SK-N-MC (cell line): ENCODE data around the gene UBE3C.

ENCODE experiments used
- DNase-seq: peaks from one replicate; pipeline ENCODE4 v3.0.0-alpha.2; 2011; ENCODE audit warnings: low read depth, low spot score
- H3K27ac ChIP-seq: fragments of 200-600 bp; sonication (generic); 2 replicates; pipeline ENCODE4 v1.5.1; 2016; ENCODE audit warnings: mixed run types
- H3K36me3 ChIP-seq: fragments of 200-600 bp; sonication (generic); 2 replicates; pipeline ENCODE4 v1.6.1; 2017; ENCODE audit warnings: antibody characterized with exemption, low read length, mixed read lengths; ENCODE audit not compliant: insufficient read depth
- H3K4me3 ChIP-seq: fragments of 200-600 bp; sonication (generic); 2 replicates; pipeline ENCODE4 v1.5.1; 2016
- H3K9ac ChIP-seq: fragments of 200-600 bp; sonication (generic); 2 replicates; pipeline ENCODE4 v1.8.0; 2017; ENCODE audit warnings: mixed run types, mixed read lengths; ENCODE audit not compliant: insufficient read length
- H3K9me3 ChIP-seq: fragments of 200-600 bp; sonication (generic); 2 replicates; pipeline ENCODE4 v1.6.1; 2017; ENCODE audit warnings: low read depth, mild to moderate bottlenecking, antibody characterized with exemption, low read length, moderate library complexity, mixed read lengths
- EZH2 ChIP-seq: fragments of 200-600 bp; sonication (generic); IDR thresholded peaks from one replicate; pipeline ENCODE4 v1.6.1; 2017; ENCODE audit warnings: antibody characterized with exemption
- FOXP2 ChIP-seq: optimal IDR thresholded peaks from 2 replicates; pipeline ENCODE3; 2011; ENCODE audit warnings: mild to moderate bottlenecking, moderate library complexity; ENCODE audit not compliant: insufficient read depth; ENCODE audit errors: extremely low read length, control extremely low read depth
- POLR2AphosphoS5 ChIP-seq: IDR thresholded peaks from 2 replicates; pipeline ENCODE4 v1.6.1; 2012; ENCODE audit warnings: mild to moderate bottlenecking, low read depth, low read length, borderline replicate concordance

UBE3C gene

DNA sequence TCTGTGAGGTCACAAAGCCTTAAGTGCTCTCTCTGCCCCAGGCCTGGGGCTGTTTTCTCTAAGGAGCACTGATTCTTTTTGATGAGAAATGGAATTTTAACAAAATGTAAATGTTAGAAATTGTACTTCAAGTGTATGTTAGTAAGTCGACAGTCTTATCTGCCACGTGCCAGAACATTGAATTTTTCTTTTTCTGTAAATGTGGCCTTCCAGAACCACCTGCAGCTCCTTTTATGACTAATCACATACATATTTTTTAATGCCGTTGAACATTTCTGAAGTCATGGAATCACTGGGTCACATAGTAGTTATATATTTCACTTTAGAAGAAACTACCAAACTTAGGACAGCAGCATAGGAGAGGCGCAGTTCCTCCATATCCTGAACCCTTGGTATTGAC, 38.0 kb downstream of the UBE3C start:
- TF ChIP-seq EZH2 (no peak), POLR2AphosphoS5 (no peak), FOXP2 (no peak)
- H3K9me3 ChIP-seq, result no peaks in the 10 kb centered on the region
- no peak overlapping the region for H3K27ac ChIP-seq
- DNase-seq, result no peak
- H3K4me3 ChIP-seq, result no peak overlapping the region
- peaks cover 88% of the 10 kb centered on the region for H3K36me3 ChIP-seq
- no peak overlapping the region for H3K9ac ChIP-seq

DNA sequence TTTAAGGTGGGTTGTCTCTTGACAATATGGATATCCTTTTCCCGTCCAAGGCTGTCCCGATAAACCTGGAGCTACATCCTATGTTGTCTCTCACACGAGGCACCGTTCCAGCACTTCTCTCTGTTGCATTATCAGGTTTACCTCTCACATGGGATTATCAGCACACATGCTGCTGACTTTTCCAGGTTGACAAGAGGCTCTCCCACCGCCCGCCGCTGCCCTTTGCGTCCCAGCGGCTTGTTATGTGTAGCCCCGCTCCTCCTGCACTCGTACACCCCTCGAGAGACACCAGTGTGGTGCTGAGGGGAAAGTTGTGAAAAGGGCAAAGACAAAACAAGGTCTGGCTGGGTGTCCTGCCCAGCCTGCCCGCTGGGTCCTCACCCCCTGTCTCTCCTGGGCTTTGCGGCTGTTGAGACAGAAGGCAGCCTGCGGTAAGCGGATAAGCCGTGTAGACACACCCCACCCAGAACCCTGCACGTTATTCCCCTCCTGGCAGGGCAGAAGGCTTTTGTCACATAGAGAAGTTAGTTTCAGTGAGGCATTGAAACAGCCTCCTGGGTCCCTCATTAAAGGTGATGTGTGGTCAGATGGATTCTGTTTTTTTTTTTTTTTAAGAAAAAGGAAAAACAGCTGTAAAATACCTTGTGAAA, 38.7 kb downstream of the UBE3C start:
- Histone ChIP-seq H3K36me3 (peaks cover 91% of the 10 kb centered on the region), H3K4me3 (no peak overlapping the region), H3K9me3 (no peaks in the 10 kb centered on the region), H3K9ac (no peak overlapping the region), H3K27ac (no peak overlapping the region)
- no peak for DNase-seq
- no peak for TF ChIP-seq EZH2
- no peak for TF ChIP-seq FOXP2
- TF ChIP-seq POLR2AphosphoS5, result no peak

DNA sequence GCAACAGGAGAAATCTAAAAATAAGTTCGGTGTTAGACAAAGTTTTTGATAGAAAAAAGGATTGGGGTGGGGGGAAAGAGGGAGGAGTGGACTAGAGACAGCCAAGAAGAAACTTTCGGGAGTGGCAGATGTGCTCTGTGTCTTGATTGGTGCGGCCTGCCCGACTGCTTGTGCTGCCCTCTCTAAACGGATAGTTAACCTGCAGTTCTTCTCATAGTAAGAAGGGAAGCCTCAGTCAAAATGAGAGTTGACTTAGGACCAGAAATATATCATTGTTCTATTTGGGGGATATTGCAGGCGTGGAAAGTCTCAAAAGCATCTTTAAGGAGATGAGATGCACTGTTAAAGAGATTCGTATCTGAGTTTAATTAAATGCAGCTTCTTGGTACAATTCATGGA, 39.3 kb downstream of the UBE3C start:
- Histone ChIP-seq H3K9me3 (no peaks in the 10 kb centered on the region), H3K9ac (no peak overlapping the region), H3K4me3 (no peak overlapping the region), H3K36me3 (peaks cover 91% of the 10 kb centered on the region), H3K27ac (no peak overlapping the region)
- no peak for DNase-seq
- TF ChIP-seq FOXP2, result no peak
- TF ChIP-seq EZH2, result no peak
- no peak for TF ChIP-seq POLR2AphosphoS5

DNA sequence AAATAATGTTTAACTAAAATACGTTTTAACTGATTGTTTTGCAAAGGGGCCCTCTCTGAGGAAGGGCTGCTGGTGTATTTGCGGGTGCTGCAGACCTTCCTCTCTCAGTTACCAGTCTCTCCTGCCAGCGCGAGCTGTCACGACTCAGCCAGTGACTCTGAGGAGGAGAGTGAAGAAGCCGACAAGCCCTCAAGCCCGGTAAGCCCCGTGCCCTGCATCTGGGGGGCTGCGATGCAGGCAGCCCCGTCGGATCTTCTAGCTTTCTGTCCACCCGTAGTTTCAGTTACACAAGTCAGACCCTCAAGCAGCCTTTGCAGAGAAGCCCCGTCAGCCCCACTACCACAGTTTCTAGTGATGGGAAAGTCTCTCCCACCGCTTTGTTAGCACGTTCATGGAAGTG, 45.1 kb downstream of the UBE3C start:
- no peaks in the 10 kb centered on the region for H3K9me3 ChIP-seq
- no peak overlapping the region for H3K9ac ChIP-seq
- DNase-seq, result no peak
- no peak overlapping the region for H3K4me3 ChIP-seq
- no peak for TF ChIP-seq EZH2
- no peak for TF ChIP-seq POLR2AphosphoS5
- TF ChIP-seq FOXP2, result no peak
- H3K27ac ChIP-seq, result no peak overlapping the region
- peaks cover 91% of the 10 kb centered on the region for H3K36me3 ChIP-seq

DNA sequence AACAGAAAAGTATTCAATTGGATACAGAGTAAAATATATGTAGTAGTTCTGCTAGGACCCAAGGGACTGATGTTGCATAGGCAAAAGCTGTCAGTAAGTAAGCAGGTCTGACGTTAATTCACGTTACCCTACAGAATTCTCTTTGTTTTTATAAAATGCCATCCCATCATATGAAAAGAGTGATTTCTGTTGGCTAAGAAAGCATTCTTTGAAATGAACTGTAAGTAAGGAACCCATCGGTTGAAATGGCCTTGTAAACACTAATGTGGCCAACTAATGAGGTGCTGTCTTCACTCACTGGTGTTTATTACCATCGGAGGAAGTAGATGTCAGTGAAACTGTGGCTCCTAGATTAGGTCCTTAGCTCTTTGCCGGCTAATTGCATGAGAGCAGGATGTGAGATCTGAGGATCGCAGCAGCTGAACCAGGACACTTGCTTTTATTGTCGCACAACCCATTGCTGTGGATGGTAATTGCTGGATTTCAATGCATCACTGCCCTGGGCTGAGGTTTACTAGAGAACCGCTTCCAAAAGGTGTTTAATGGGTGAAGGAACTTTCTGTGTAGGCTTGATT, 49.5 kb downstream of the UBE3C start:
- Histone ChIP-seq H3K9me3 (no peaks in the 10 kb centered on the region), H3K9ac (no peak overlapping the region), H3K4me3 (no peak overlapping the region), H3K27ac (no peak overlapping the region), H3K36me3 (peaks cover 91% of the 10 kb centered on the region)
- no peak for TF ChIP-seq FOXP2
- no peak for TF ChIP-seq EZH2
- no peak for TF ChIP-seq POLR2AphosphoS5
- no peak for DNase-seq

DNA sequence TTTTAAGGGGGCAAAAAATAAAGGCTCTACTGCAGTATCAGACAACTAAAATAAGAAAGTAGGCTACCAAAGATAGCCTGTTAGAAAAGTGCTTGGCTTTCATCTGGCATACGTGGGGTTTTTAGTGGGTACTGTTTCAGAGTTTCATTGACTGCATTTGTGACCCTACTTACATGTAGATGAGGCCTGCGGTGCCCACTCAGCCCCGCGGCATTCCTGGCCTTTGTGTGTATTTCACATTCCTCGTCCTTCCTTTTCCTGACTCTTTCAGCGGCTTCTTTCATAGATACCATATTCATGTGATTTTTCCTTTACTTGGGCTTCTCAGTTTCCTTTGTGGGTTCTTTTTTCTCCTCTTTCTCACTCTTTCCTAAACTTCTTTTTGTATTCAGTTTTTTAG, 50.7 kb downstream of the UBE3C start:
- H3K36me3 ChIP-seq, result peaks cover 91% of the 10 kb centered on the region
- TF ChIP-seq FOXP2 (no peak), POLR2AphosphoS5 (no peak), EZH2 (no peak)

DNA sequence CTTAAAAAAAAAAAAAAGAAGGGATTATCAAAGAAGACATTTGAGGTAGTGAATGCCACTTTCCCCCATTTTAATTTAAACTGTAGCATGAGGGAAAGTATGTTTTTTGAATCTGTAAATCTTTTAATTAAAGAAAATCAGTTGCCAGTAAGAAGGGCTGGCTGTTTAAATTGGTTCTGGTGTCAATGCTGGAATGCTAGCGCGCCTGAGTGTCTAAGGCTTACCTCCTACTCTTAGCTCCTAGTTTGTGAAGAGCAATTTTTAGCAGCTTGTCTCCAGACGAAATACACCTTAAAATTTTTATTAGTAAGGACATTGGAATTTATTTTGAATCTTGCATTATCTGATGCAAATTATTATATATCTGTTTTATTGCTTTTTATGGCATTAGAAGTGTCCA, 54.1 kb downstream of the UBE3C start:
- H3K4me3 ChIP-seq, result no peak overlapping the region
- no peak overlapping the region for H3K9ac ChIP-seq
- no peaks in the 10 kb centered on the region for H3K9me3 ChIP-seq
- H3K36me3 ChIP-seq, result peaks cover 92% of the 10 kb centered on the region
- TF ChIP-seq POLR2AphosphoS5, result no peak
- TF ChIP-seq EZH2, result no peak
- no peak for TF ChIP-seq FOXP2
- no peak overlapping the region for H3K27ac ChIP-seq
- no peak for DNase-seq

More for the DNA sequence above, 50.7 kb downstream of the UBE3C start:
- Histone ChIP-seq H3K4me3 (no peak overlapping the region), H3K27ac (no peak overlapping the region), H3K9ac (no peak overlapping the region), H3K9me3 (no peaks in the 10 kb centered on the region)
- DNase-seq, result no peak

DNA sequence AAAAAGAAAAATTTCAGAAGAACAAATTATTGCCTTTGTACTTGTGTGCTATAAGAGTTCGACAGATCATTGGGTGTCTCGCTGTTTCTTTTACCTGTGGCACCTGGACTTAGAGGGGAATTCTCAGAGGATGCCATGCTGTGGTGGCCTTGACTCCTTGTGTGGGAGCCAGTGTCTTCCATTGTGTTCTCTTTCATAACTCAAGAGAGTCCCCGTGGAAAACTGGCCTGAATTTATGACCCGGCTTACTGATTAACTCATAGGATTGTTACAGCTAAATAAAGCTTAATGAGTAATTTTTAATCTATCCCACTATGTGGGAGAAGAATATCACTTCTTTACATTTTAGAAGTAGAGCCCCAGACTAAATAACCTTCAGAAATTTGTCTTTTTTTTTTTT, 54.5 kb downstream of the UBE3C start:
- no peak for TF ChIP-seq FOXP2
- no peak for TF ChIP-seq EZH2
- TF ChIP-seq POLR2AphosphoS5, result no peak
- Histone ChIP-seq H3K4me3 (no peak overlapping the region), H3K27ac (no peak overlapping the region), H3K36me3 (peaks cover 92% of the 10 kb centered on the region), H3K9ac (no peak overlapping the region), H3K9me3 (no peaks in the 10 kb centered on the region)
- no peak for DNase-seq

DNA sequence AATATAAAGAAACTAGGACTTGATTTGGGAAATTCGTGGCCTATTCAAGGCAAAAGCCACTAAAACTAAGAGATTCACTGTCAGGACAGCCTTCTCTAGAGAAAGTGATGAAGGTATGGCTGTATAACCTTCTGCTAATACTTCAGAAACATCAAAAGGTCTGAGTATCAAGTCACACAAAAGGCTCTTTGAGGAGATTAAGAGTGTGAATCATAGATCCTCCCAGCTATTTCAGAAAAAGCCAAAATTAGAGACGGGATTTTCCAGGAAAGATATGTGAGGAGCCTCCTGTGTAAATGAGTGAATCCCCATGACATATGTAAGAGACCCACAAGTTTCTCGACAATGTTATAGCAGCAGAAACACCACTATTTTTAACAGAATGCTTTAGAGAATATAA, 56.2 kb downstream of the UBE3C start:
- Histone ChIP-seq H3K4me3 (no peak overlapping the region), H3K9ac (no peak overlapping the region), H3K27ac (no peak overlapping the region), H3K36me3 (peaks cover 82% of the 10 kb centered on the region), H3K9me3 (no peaks in the 10 kb centered on the region)
- no peak for DNase-seq
- no peak for TF ChIP-seq EZH2
- no peak for TF ChIP-seq POLR2AphosphoS5
- TF ChIP-seq FOXP2, result no peak
